Astrocyte of the spinal cord (primary cell): ENCODE results near the gene SHROOM2.

Experiments
- DNase-seq: peaks from one replicate; pipeline ENCODE4 v3.0.0; 2011; ENCODE audit warnings: low read depth, low spot score
- H3K4me3 ChIP-seq: 2 replicates; pipeline ENCODE4 v1.5.1; 2011; ENCODE audit warnings: low read depth, mild to moderate bottlenecking, low read length, moderate library complexity
- in situ Hi-C: cut with HindIII; loops from 2 replicates; pipeline ENCODE4 v1.10.0; 2017; ENCODE audit warnings: low sequenced_read_pairs
- TF ChIP-seq, protein P1 (sequence below): IDR thresholded peaks from 2 replicates; pipeline ENCODE4 v1.5.1; 2012; ENCODE audit warnings: low read depth, mild to moderate bottlenecking, low read length, inconsistent platforms

The SHROOM2 gene

GRCh38 chrX:9781941-9782340 is 4.3 kb upstream of the SHROOM2 start:
- TF ChIP-seq, protein P1, sequence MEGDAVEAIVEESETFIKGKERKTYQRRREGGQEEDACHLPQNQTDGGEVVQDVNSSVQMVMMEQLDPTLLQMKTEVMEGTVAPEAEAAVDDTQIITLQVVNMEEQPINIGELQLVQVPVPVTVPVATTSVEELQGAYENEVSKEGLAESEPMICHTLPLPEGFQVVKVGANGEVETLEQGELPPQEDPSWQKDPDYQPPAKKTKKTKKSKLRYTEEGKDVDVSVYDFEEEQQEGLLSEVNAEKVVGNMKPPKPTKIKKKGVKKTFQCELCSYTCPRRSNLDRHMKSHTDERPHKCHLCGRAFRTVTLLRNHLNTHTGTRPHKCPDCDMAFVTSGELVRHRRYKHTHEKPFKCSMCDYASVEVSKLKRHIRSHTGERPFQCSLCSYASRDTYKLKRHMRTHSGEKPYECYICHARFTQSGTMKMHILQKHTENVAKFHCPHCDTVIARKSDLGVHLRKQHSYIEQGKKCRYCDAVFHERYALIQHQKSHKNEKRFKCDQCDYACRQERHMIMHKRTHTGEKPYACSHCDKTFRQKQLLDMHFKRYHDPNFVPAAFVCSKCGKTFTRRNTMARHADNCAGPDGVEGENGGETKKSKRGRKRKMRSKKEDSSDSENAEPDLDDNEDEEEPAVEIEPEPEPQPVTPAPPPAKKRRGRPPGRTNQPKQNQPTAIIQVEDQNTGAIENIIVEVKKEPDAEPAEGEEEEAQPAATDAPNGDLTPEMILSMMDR = no peak
- no peak overlapping the region for H3K4me3 ChIP-seq
- no peak for DNase-seq
- in situ Hi-C loops = no loop called here

DNA sequence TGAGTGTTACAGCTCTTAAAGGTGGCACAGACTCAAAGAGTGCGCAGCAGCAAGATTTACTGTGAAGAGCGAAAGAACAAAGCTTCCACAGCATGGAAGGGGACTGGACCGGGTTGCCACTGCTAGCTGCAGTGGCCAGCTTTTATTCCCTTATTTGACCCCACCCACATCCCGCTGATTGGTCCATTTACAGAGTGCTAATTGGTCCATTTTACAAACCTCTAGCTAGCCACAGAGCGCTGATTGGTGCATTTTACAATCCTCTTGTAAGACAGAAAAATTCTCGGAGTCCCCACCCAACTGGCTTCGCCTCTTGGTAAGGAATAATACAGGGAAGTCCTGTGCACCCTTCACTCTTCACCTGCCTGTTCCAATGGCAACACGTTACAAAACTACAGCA is 1.9 kb upstream of the SHROOM2 start:
- DNase-seq = no peak
- TF ChIP-seq, protein P1 = no peak
- H3K4me3 ChIP-seq = no peak overlapping the region
- in situ Hi-C loops = no loop called here

DNA sequence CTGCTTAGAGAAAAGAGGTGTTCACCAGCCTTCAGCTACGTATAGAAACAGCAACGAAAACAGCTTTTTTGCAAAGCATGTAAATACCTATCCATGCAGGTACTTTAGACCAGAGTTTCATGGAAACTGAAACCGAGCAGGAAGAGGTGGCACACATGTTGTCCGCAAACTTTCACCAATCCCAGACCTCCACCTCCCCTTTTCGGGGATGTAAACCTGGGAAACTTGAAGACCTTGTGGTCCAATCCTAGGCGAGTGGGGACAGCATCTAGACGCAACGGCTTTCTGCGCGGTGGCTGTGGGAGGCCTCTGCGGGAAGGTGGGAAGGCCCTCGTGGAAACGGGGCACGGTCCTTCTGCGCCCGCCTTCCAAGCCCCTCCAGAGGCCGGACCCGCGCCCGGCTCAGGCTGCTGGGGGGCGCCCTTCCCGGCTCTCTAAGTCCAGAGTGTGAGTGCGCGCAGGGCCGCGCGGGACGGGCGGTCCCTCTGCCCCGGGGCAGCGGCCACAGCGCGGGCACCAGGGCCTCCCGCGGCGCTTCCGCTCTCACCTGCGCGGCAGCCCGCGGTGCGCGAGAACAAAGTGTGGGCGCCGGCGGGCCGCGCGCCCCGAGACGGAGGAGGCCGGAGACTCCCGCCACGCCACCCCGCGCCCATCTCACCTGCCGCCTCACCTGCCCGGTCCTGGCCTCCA is 830 bp upstream of the SHROOM2 start:
- no peak for DNase-seq
- in situ Hi-C loops = no loop called here
- no peak overlapping the region for H3K4me3 ChIP-seq

DNA sequence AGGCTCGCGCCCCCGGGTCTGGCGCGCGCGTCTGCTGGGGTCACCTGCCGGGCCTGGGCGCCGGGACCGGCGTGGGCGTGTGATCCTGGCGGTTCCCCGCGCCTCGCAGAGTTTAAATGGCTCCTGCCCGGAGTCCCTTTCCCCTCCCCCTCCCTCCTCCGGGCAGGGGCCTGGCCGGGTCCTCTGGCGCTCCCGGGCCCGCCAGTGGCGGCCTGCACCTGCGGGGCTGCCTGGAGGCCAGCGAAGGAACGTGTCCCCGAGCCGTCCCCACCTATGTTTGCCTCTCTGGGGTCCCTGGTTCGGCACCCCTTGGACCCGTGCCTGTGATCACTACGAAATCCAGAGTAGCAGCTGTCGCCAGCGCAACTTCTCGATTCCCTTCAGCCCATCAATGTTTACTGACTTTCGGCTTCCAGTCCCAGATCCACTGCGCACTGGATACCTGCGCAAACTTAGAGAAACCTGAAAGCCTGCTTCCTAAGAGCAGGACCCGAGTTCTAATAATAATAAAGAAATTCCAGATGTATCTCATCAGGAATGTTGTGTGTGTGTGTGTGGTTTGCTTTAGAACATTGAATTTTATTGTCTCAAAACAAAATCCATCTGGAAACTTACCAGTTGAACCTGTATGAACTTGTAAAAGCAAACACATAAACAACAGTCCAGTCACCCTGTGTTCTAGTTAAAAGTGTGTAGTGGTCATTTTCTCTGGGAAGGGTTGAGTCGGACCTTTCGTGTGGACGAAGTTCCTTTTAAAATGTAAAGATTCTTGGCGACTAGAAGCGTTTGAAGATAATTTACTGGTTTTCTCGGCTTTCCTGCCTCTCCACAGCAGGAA is 788 bp downstream of the SHROOM2 start:
- no peak for DNase-seq
- peak overlapping the region; percentile 20 for H3K4me3 ChIP-seq
- TF ChIP-seq, protein P1 = no peak
- in situ Hi-C loops = no loop called here

More for the DNA sequence above, 830 bp upstream of the SHROOM2 start:
- TF ChIP-seq, protein P1 = no peak

DNA sequence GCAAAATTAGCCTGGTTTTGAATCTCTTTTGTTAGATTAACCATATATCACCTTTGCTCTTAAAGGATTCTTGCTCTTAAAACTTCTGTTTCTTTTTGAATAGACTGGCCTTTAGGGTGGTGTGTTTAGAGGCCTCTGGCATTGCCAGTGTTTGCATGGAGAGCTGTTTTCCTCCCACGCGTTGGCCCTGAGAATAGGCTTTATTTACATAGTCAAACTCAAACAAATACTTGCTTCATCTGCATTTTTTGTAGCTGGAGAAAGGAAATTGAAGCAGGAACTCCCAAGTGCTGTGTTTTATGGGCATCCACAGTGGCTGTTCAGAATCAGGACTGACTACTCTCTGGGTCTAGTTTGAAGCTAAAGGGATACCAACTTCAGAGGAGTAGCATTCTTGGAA is 2.7 kb downstream of the SHROOM2 start:
- DNase-seq = no peak
- no peak overlapping the region for H3K4me3 ChIP-seq
- in situ Hi-C loops = no loop called here
- TF ChIP-seq, protein P1 = no peak

- TF ChIP-seq, protein P1 = no peak
- DNase-seq = no peak
- no peak overlapping the region for H3K4me3 ChIP-seq
- in situ Hi-C loops = no loop called here
Observed at GRCh38 chrX:9789555-9789954, 3.3 kb downstream of the SHROOM2 start.
